ENCODE measurements around the gene SLIT3.

DNA sequence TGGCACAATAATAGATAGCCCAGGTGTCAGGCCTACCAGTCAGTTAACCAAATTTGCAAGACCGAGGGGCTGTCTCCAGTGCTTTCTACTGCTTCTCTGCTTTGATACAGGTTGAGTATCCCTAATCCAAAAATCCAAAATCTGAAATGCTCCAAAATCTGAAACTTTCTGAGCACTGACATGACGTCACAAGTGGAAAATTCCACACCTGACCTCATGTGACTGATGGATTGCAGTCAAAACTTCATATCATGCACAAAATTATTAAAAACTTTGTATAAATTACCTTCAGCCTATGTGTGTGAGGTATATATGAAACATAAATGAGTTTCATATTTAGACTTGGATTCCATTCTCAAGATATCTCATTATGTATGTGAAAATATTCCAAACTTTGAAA lies 508.3 kb downstream of the SLIT3 start:
- TF ChIP-seq CHD2 (IDR thresholded peaks at IDR 0.05; ENCODE audit: low read length, partially characterized antibody) (no peak), EZH2phosphoT487 (IDR thresholded peaks at IDR 0.05; ENCODE audit: borderline replicate concordance, low read depth) (no peak)

Data from SK-N-SH (cell line).